NCI-H2107 treated with DMSO at 0.1 percent for 48 hours (cell line): ENCODE data around the gene CARMIL3.

Source experiments
- DNase-seq: peaks from one replicate; lab custom pipeline; 2025; ENCODE audit not compliant: unreplicated experiment; lab: John Stamatoyannopoulos, UW

Gene CARMIL3

DNA sequence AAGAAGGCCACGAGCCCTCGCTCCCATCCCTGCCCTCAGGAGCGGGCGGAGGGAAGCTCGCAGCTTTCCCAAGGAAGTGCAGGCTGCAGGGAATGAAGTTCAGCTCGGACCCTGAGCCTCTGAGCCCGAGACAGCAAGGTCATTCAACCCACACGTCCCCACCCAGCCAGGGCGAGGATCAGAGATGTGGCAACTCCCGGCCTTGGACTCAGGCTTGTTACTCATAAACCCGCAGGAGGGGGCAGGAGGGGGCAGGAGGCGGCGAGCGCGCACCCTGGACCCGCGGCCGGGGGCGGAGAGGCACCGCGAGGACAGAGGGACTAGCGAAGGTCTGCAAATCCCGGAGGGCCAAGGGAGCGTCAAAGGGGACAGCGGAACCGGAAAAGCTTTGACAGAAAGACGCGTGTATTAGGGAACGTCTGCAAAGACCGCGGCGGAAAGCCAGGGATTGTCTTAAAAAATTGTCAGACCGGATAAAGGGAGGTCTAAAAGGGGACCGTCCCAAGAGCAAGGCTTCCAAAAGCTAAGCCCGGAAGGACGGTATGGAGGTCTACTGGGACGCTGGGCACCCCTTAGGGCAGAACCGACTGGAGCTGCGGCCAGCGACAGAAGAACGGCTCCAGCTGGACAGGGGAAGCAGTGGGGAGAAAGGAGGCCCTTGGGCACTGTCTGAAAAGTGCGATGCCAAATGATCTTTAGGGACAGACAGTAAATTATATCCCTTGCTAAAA, 62.2 kb downstream of the CARMIL3 start:
- peak; percentile 91 for DNase-seq

DNA sequence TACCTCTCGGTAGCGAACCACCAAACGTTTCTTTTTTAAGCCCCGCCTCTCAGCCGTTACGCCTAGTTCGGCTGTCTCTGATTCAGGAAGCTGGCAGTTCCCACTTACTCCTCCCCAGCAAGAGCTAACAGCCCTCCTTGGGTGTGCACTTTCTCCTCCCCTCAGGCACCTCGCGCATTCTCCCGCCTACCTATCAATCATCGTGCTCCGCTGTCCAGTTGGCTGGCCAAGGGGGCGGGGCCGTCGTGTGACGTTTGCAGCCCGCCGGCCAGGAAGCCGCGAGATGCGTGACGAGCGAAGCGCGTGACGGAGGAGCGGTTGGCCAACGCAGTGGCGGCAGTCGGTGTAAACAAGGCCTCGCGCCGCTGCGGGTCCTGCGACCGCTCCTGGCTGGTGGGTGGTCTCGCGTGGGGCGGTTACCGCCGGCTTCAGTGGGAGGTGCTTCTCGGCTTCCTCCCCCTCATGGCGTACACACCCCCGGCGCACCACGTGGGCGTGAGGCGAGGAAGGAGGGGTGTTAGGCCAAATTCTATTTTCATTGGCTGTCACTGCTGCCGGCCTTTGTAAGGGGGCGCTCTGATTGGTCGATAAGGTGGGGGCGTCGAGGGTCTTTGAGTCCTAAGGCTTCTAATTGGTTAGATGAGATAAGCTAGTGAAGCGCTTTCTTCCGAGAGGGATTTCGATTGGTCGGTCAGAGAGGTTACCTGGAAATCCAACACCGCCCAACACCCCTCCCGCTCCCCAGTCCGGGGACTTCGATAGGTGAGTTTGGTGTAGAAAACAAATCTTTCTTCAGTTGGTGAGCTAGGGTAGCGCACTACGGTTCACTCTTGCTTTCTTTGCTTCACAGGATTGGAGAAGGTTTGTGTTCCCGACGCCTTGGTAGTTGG, 63.0 kb downstream of the CARMIL3 start, which contains the start of the genes DCAF11 and NRL:
DCAF11 (plus strand) TSS at position 246 of the 890 bp plus-strand sequence. CDS start 818 bp downstream, outside the sequence.
NRL (minus strand) TSS at position 418 of the 890 bp plus-strand sequence. CDS start 32,101 bp downstream, outside the sequence.
- DNase-seq: peak; percentile 100

DNA sequence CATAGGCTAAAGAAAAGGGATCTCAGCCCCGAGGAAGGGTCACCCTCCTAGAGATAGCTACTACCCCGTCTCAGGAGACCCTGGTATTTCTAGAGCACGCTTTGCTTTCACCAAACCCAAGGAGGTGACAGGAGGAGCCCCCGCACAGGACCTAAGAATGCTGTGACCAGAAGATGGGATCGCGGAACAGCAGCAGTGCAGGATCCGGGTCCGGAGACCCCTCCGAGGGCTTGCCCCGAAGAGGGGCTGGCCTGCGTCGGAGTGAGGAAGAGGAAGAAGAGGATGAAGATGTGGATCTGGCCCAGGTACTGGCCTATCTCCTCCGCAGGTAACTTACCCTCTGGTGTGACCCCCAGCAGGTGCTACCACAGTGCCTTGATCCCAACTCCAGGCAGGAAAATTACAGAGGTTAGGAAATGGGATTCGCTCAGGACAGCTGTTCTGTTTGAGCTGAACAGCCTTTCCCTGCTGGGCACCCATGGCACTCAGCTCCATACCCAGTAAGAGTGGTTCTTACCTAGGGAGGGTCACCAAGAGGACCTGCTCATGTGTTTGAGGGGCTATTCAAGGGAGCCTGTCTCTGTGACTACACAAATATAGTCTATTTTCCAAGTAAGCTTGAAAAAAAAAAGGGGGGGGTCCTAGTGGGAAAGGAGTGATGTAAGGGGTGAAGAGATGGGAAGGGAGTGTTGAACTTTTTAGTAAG, 63.8 kb downstream of the CARMIL3 start:
- no peak for DNase-seq

DNA sequence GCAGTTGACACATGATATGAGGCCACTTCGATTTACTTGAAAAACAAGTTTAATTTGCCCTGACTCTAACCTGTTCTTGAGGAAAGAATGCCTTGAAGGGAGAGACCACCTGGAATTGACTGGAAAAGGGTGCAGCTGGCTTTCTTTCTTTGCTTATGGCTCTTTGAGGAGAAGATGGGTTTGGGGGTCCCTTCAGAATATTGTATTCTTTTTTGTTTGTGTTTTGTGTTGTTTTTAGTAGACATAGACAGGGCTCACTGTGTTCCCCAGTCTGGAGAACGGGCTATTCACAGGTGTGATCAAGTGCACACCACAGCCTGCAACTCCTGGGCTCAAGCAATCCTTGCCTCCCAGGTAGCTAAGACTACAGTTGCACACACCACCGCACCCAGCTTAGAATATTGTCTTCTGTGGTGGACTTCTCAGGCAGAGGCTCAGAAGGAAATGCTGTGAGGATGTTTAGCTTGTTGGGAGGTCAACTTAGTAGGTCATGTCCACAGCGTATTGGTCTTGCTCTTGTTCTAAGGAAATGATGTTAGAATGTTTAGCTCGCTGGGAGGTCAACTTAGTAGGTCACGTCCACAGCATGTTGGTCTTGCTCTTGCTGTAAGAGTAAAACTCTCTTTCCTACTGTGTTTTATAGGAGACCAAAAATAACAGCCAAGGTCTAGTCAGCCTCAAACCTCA, 64.5 kb downstream of the CARMIL3 start:
- DNase-seq: no peak

DNA sequence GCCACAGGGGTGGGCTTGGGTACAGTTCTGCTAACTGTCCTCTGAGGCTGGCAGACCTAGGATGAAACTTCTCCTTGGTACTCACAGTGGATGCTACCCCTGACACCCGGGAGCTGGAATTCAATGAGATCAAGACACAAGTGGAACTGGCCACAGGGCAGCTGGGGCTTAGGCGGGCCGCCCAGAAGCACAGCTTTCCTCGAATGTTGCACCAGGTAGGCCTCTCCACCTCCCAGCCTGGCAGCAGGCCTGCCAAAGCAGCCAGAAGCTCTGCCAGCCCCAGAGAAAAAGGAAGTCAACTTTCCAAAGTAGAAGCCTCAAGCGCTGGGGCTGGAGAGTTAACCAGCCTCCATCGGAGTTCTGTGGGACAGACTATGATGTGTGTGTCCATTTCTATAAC, 65.4 kb downstream of the CARMIL3 start:
- DNase-seq: no peak
